ENCODE measurements around the gene VAT1.

DNA sequence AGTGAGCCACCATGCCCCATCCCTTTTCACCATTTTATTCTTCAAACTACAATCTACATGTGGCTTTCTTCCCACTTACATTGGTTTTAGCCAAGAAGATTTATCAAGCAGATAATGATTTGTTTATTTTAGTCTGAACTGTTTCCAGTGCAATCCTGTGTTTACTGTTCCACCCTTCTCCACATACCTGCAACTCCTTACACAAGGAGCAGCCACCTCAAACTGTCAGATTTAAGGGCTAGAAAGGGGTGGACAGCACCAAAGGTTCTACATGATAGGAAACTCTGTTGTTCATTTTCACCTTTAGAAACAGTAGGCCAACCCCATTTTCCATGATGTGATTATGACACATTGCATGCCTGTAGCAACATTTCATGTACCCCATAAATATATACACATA is 39.9 kb downstream of the VAT1 start:
- TF ChIP-seq EZH2 (IDR thresholded peaks at IDR 0.05; ENCODE audit: insufficient read depth, poor library complexity, severe bottlenecking) (no peak), EZH2phosphoT487 (IDR thresholded peaks at IDR 0.05; ENCODE audit: insufficient read depth, low read depth) (no peak)
